Thoracic aorta (tissue), 2 donors: ENCODE results near the gene OGT. TPM values are rescaled to one million over a fixed set of nuclear protein-coding genes. Genes with fewer than 3 reads are reported as not detected.

Source experiments
- ATAC-seq: fragments of 150-250 bp; one replicate; pipeline ENCODE4 v1.8.0; 2017; ENCODE audit warnings: low read depth; ENCODE audit not compliant: insufficient number of reproducible peaks, low FRiP score
- DNase-seq: peaks from one replicate; pipeline ENCODE4 v3.0.0-alpha.2; 2020; ENCODE audit warnings: low spot score
- H3K27ac ChIP-seq, 2 donors: fragments of 200-600 bp; sonication (generic); 1 replicate in 1 of 2; 2 replicates in 1 of 2; pipeline ENCODE4 v1.5.1; 2016; ENCODE audit warnings: mild to moderate bottlenecking in 2 of 2, moderate library complexity in 2 of 2
- H3K27me3 ChIP-seq: fragments of 200-600 bp; sonication (generic); replicated peaks from 2 replicates; pipeline ENCODE4 v1.6.0; 2016; ENCODE audit warnings: mild to moderate bottlenecking; ENCODE audit not compliant: insufficient read depth
- H3K36me3 ChIP-seq: fragments of 200-600 bp; sonication (generic); one replicate; pipeline ENCODE4 v1.5.1; 2016
- H3K4me1 ChIP-seq, 2 donors: fragments of 200-600 bp; sonication (generic); 1 replicate in 1 of 2; 2 replicates in 1 of 2; pipeline versions ENCODE4 v1.5.1 to v1.6.0; 2016; ENCODE audit warnings: low read depth in 2 of 2, mild to moderate bottlenecking in 1 of 2; ENCODE audit not compliant: control insufficient read depth in 1 of 2
- H3K4me3 ChIP-seq: fragments of 200-600 bp; sonication (generic); 2 replicates; pipeline ENCODE4 v1.5.1; 2016; ENCODE audit warnings: mild to moderate bottlenecking
- H3K9me3 ChIP-seq: fragments of 200-600 bp; sonication (generic); 2 replicates; pipeline ENCODE4 v1.5.1; 2016
- CTCF ChIP-seq: fragments of 200-600 bp; sonication (generic); IDR thresholded peaks from one replicate; pipeline ENCODE4 v1.5.1; 2019; ENCODE audit warnings: antibody characterized with exemption
- total RNA-seq, 2 donors: library from RNA; depleted of rRNA; stranded (reverse); fragments of >200 nt; gene quantifications; one replicate each; pipeline versions ENCODE4 v1.1.0 to v1.2.3, GENCODE V29; 2016

Gene OGT
- total RNA-seq, 2 donors from 2014 or later = 196 to 258 TPM

- no peak for TF ChIP-seq CTCF
- no peak overlapping the region for H3K27ac ChIP-seq
- no peak overlapping the region for H3K4me3 ChIP-seq
- no peaks in the 10 kb centered on the region for H3K9me3 ChIP-seq
- ATAC-seq = no peak
- H3K36me3 ChIP-seq = no peaks in the 10 kb centered on the region
- no peaks in the 10 kb centered on the region for H3K4me1 ChIP-seq
- H3K27me3 ChIP-seq = no peaks in the 10 kb centered on the region
- DNase-seq = no peak
These were observed 18.4 kb upstream of the OGT start for GRCh38 chrX:71514367-71515037.

DNA sequence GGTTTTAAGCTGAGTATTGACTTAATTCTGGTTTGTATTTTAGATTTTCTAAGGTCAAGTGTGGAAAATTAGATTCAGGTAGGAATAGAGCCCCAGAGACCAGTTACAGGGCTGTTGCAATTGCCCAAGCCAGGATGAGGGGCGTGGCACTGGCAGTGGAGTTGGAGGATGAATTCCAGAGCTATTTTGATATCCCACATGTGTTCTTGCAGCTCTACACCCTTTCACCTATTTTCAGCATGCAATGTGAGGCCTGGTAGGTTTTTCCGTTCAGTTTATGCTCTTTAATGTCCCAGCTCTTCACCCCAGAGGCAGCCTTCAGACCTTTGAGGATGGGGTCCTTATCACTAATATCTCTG, 17.9 kb upstream of the OGT start:
- Histone ChIP-seq H3K4me1 (no peaks in the 10 kb centered on the region), H3K27ac (no peak overlapping the region), H3K4me3 (no peak overlapping the region), H3K36me3 (no peaks in the 10 kb centered on the region), H3K27me3 (no peaks in the 10 kb centered on the region), H3K9me3 (no peaks in the 10 kb centered on the region)
- TF ChIP-seq CTCF = no peak
- no peak for DNase-seq
- ATAC-seq = no peak

GRCh38 chrX:71525316-71525715, 7.6 kb upstream of the OGT start:
- no peaks in the 10 kb centered on the region for H3K9me3 ChIP-seq
- TF ChIP-seq CTCF = no peak
- no peak for DNase-seq
- H3K27me3 ChIP-seq = no peaks in the 10 kb centered on the region
- no peak overlapping the region for H3K27ac ChIP-seq
- no peaks in the 10 kb centered on the region for H3K4me1 ChIP-seq
- H3K4me3 ChIP-seq = no peak overlapping the region
- ATAC-seq = no peak
- H3K36me3 ChIP-seq = no peaks in the 10 kb centered on the region

- peak overlapping the region; percentile 93 for H3K4me3 ChIP-seq
- DNase-seq (no peak), ATAC-seq (no peak)
- H3K27me3 ChIP-seq = no peaks in the 10 kb centered on the region
- H3K9me3 ChIP-seq = no peaks in the 10 kb centered on the region
- H3K36me3 ChIP-seq = no peaks in the 10 kb centered on the region
- no peak for TF ChIP-seq CTCF
- peaks cover 0 to 10% of the 10 kb centered on the region in 2 donors for H3K4me1 ChIP-seq
- peak overlapping the region; percentile 68 to 88 for H3K27ac ChIP-seq
These were observed 689 bp upstream of the OGT start for GRCh38 chrX:71532078-71532752.

DNA sequence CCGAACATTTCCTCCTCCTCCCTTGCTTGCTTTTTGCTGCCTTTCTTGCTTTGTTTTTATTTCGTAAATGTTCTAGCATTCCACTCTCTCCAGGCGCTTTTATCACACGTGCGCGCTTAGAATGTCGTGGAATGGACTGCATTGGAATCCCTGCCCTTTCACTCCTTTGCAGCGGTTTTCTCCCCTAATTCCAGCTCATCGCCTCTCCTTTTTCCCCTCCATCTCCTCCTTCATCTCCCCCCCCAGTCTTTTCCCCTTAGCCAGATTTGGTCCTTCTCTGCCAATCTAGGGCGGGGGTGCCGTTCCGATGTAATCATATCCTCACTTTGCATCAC, 579 bp downstream of the OGT start:
- DNase-seq (no peak), ATAC-seq (no peak)
- H3K27me3 ChIP-seq = no peaks in the 10 kb centered on the region
- H3K27ac ChIP-seq = peak overlapping the region; percentile 84 to 88
- no peaks in the 10 kb centered on the region for H3K36me3 ChIP-seq
- H3K4me3 ChIP-seq = peak overlapping the region; percentile 93
- TF ChIP-seq CTCF = no peak
- H3K4me1 ChIP-seq = peaks cover 0 to 23% of the 10 kb centered on the region in 2 donors
- no peaks in the 10 kb centered on the region for H3K9me3 ChIP-seq
